ENCODE measurements around the gene VPS26A.
"Not testable (repeated sequence)": the region's sequence is repeated elsewhere in the genome, so short reads cannot be mapped to it uniquely, and the experiment has no call there.

Gene VPS26A

GRCh38 chr10:69102440-69102839 lies 21.5 kb upstream of the VPS26A start:
- no peak for DNase-seq (ENCODE audit: low read depth in 2 of 2)

- no peak for DNase-seq (ENCODE audit: low read depth in 2 of 2)
Observed at GRCh38 chr10:69103784-69104183, 20.2 kb upstream of the VPS26A start.

- DNase-seq (ENCODE audit: low read depth in 2 of 2) = no peak
Observed at GRCh38 chr10:69104994-69105790, 18.8 kb upstream of the VPS26A start.

- DNase-seq (ENCODE audit: low read depth in 2 of 2) = no peak
Observed at GRCh38 chr10:69107176-69107490, 16.8 kb upstream of the VPS26A start.

GRCh38 chr10:69107699-69108098 lies 16.3 kb upstream of the VPS26A start:
- no peak for DNase-seq (ENCODE audit: low read depth in 2 of 2)

GRCh38 chr10:69119896-69120295 lies 4.1 kb upstream of the VPS26A start:
- DNase-seq (ENCODE audit: low read depth in 2 of 2) = no peak

GRCh38 chr10:69123306-69123746 lies 652 bp upstream of the VPS26A start:
- DNase-seq (ENCODE audit: low read depth in 2 of 2) = no peak

- no peak for DNase-seq (ENCODE audit: low read depth in 2 of 2)
Observed at GRCh38 chr10:69124563-69125268, 738 bp downstream of the VPS26A start.

- no peak for DNase-seq (ENCODE audit: low read depth in 2 of 2)
Observed at GRCh38 chr10:69125554-69125953, 1.6 kb downstream of the VPS26A start.

- no peak for DNase-seq (ENCODE audit: low read depth in 2 of 2)
Observed at GRCh38 chr10:69130251-69130650, 6.3 kb downstream of the VPS26A start.

GRCh38 chr10:69139961-69140360 lies 16.0 kb downstream of the VPS26A start:
- no peak for DNase-seq (ENCODE audit: low read depth in 2 of 2)

- DNase-seq (ENCODE audit: low read depth in 2 of 2) = no peak
Observed at GRCh38 chr10:69141304-69141703, 17.3 kb downstream of the VPS26A start.

- DNase-seq (ENCODE audit: low read depth in 2 of 2) = not testable (repeated sequence)
Observed at GRCh38 chr10:69142074-69142473, 18.1 kb downstream of the VPS26A start.

GRCh38 chr10:69142983-69143382 lies 19.0 kb downstream of the VPS26A start:
- no peak for DNase-seq (ENCODE audit: low read depth in 2 of 2)

GRCh38 chr10:69145329-69145728 lies 21.4 kb downstream of the VPS26A start:
- no peak for DNase-seq (ENCODE audit: low read depth in 2 of 2)

GRCh38 chr10:69145864-69146263 lies 21.9 kb downstream of the VPS26A start:
- no peak for DNase-seq (ENCODE audit: low read depth in 2 of 2)

GRCh38 chr10:69146759-69147158 lies 22.8 kb downstream of the VPS26A start:
- DNase-seq (ENCODE audit: low read depth in 2 of 2) = no peak

GRCh38 chr10:69151984-69152383 lies 28.0 kb downstream of the VPS26A start:
- DNase-seq (ENCODE audit: low read depth in 2 of 2) = no peak

GRCh38 chr10:69153227-69153626 lies 29.2 kb downstream of the VPS26A start:
- no peak for DNase-seq (ENCODE audit: low read depth in 2 of 2)

- DNase-seq (ENCODE audit: low read depth in 2 of 2) = no peak
Observed at GRCh38 chr10:69160809-69161241, 36.8 kb downstream of the VPS26A start.

- DNase-seq (ENCODE audit: low read depth in 2 of 2) = no peak
Observed at GRCh38 chr10:69168493-69168892, 44.5 kb downstream of the VPS26A start.

- no peak for DNase-seq (ENCODE audit: low read depth in 2 of 2)
Observed at GRCh38 chr10:69172241-69172982, 48.4 kb downstream of the VPS26A start.

GRCh38 chr10:69175326-69175725 lies 51.3 kb downstream of the VPS26A start:
- not testable (repeated sequence) for DNase-seq (ENCODE audit: low read depth in 2 of 2)
